Caco-2 (cell line): ENCODE results near the gene DDI2. TPM values are rescaled to one million over a fixed set of nuclear protein-coding genes. Genes with fewer than 3 reads are reported as not detected.

Experiments used
- BruUV-seq: library from RNA; stranded (reverse); fragments of 400-500 nt; replicated peaks from 2 replicates; lab custom pipeline; 2021; lab: Mats Ljungman, UMichigan
- CTCF ChIA-PET: fragments of 300-600 bp; sonication (Branson Sonifier 250); formaldehyde crosslinking; loops from one replicate; lab custom pipeline; 2022; ENCODE audit warnings: antibody characterized with exemption; lab: Charles Lee
- POLR2A ChIA-PET: fragments of 300-600 bp; sonication (Branson Sonifier 250); formaldehyde crosslinking; loops from one replicate; lab custom pipeline; 2022; ENCODE audit warnings: antibody characterized with exemption; lab: Charles Lee
- DNase-seq, 2 experiments: peaks; one replicate each; pipeline versions ENCODE4 v3.0.0 to v3.0.0-alpha.2; 2020 to 2022
- H3K27me3 ChIP-seq: replicated peaks from 2 replicates; pipeline ENCODE4 v1.6.0; 2011; ENCODE audit warnings: low read length; ENCODE audit not compliant: control insufficient read depth, insufficient read depth
- H3K36me3 ChIP-seq: 2 replicates; pipeline ENCODE4 v1.5.1; 2011; ENCODE audit warnings: low read length; ENCODE audit not compliant: control insufficient read depth, insufficient read depth
- H3K4me1 ChIP-seq: fragments of 250-450 bp; sonication (Bioruptor Pico); 2 replicates; pipeline ENCODE4 v1.5.1; 2020; ENCODE audit warnings: mild to moderate bottlenecking
- H3K4me3 ChIP-seq: 2 replicates; pipeline ENCODE4 v1.5.1; 2011; ENCODE audit warnings: low read depth, mild to moderate bottlenecking, control low read depth, low read length
- H3K9me3 ChIP-seq: fragments of 250-450 bp; sonication (Bioruptor Pico); 2 replicates; pipeline ENCODE4 v1.5.1; 2020; ENCODE audit warnings: mild to moderate bottlenecking, moderate library complexity
- H3K27ac Mint-ChIP-seq: one replicate; pipeline ENCODE4 v1.8.0; 2022; ENCODE audit warnings: mixed read lengths; ENCODE audit not compliant: unreplicated experiment
- H3K27me3 Mint-ChIP-seq: one replicate; pipeline ENCODE4 v1.8.0; 2022; ENCODE audit warnings: mixed read lengths; ENCODE audit not compliant: insufficient read depth, unreplicated experiment
- H3K36me3 Mint-ChIP-seq: one replicate; pipeline ENCODE4 v1.8.0; 2022; ENCODE audit warnings: mild to moderate bottlenecking, mixed read lengths; ENCODE audit not compliant: insufficient read depth, unreplicated experiment
- H3K4me1 Mint-ChIP-seq: one replicate; pipeline ENCODE4 v1.8.0; 2022; ENCODE audit warnings: low read depth, mixed read lengths; ENCODE audit not compliant: unreplicated experiment
- H3K4me3 Mint-ChIP-seq: one replicate; pipeline ENCODE4 v1.8.0; 2022; ENCODE audit warnings: mild to moderate bottlenecking, moderate library complexity, mixed read lengths; ENCODE audit not compliant: unreplicated experiment
- H3K9me3 Mint-ChIP-seq: one replicate; pipeline ENCODE4 v1.8.0; 2022; ENCODE audit warnings: mixed read lengths; ENCODE audit not compliant: unreplicated experiment
- CTCF ChIP-seq, 2 experiments: fragments of 200-600 bp in 1 of 2; IDR thresholded peaks; 1 replicate in 1 of 2; 2 replicates in 1 of 2; pipeline versions ENCODE4 v1.5.1 to v1.8.0; 2011 to 2022; ENCODE audit warnings: antibody characterized with exemption in 1 of 2, control low read depth in 1 of 2, inconsistent platforms in 1 of 2, low read depth in 1 of 2, low read length in 1 of 2, mild to moderate bottlenecking in 1 of 2, moderate library complexity in 1 of 2; ENCODE audit not compliant: insufficient read depth in 1 of 2, severe bottlenecking in 1 of 2, unreplicated experiment in 1 of 2
- intact Hi-C: fragments of 100-400 bp; cut with micrococcal nuclease; formaldehyde crosslinking; loops from one replicate; pipeline ENCODE4 v1.10.0; 2022; ENCODE audit not compliant: unreplicated experiment
- total RNA-seq: library from RNA; stranded (reverse); gene quantifications from 2 replicates; pipeline ENCODE4 v1.2.3, GENCODE V29; 2022

The DDI2 gene
- total RNA-seq, 1 experiment from 2014 or later, result 53.4 TPM

- H3K36me3 ChIP-seq, result no peaks in the 10 kb centered on the region
- no peak for TF ChIP-seq CTCF (IDR thresholded peaks at IDR 0.05; ENCODE audit: insufficient read depth in 1 of 2, low read depth in 1 of 2, low read length in 1 of 2, severe bottlenecking in 1 of 2, unreplicated experiment in 1 of 2)
- DNase-seq, result no peak
- H3K27ac Mint-ChIP-seq, result no peak overlapping the region
- 0 out of 2 replicates have a peak, but pooled peaks cover 5% of the 10 kb centered on the region for H3K9me3 ChIP-seq
- no peak overlapping the region for H3K4me3 Mint-ChIP-seq
- H3K4me3 ChIP-seq, result no peak overlapping the region
- H3K36me3 Mint-ChIP-seq, result no peaks in the 10 kb centered on the region
- no peaks in the 10 kb centered on the region for H3K27me3 ChIP-seq
- H3K9me3 Mint-ChIP-seq, result no peaks in the 10 kb centered on the region
- CTCF ChIA-PET, result interaction anchor here (0.6 kb wide), 1 partner anchor 11 kb away, joined by 4 read pairs; no protein-coding TSS in a partner anchor
- peaks cover 16% of the 10 kb centered on the region for H3K4me1 Mint-ChIP-seq
- no TSS peak for BruUV-seq
- intact Hi-C loops, result no loop called here
- peaks cover 18% of the 10 kb centered on the region for H3K4me1 ChIP-seq
- POLR2A ChIA-PET, result no interaction called here
- no peaks in the 10 kb centered on the region for H3K27me3 Mint-ChIP-seq
Observed at GRCh38 chr1:15676010-15676409, 58.8 kb downstream of the DDI2 start.

- Mint-ChIP-seq H3K4me1 (peaks cover 25% of the 10 kb centered on the region), H3K36me3 (no peaks in the 10 kb centered on the region), H3K9me3 (no peaks in the 10 kb centered on the region), H3K27me3 (no peaks in the 10 kb centered on the region), H3K27ac (peak overlapping the region; percentile 31), H3K4me3 (no peak overlapping the region)
- POLR2A ChIA-PET, result no interaction called here
- H3K36me3 ChIP-seq, result no peaks in the 10 kb centered on the region
- peaks cover 27% of the 10 kb centered on the region for H3K4me1 ChIP-seq
- TF ChIP-seq CTCF (IDR thresholded peaks at IDR 0.05; ENCODE audit: insufficient read depth in 1 of 2, low read depth in 1 of 2, low read length in 1 of 2, severe bottlenecking in 1 of 2, unreplicated experiment in 1 of 2), result no peak
- intact Hi-C loops, result no loop called here
- 0 out of 2 replicates have a peak, but pooled peaks cover 5% of the 10 kb centered on the region for H3K9me3 ChIP-seq
- CTCF ChIA-PET, result no interaction called here
- H3K4me3 ChIP-seq, result no peak overlapping the region
- DNase-seq, result no peak
- H3K27me3 ChIP-seq, result no peaks in the 10 kb centered on the region
- no TSS peak for BruUV-seq
Observed at GRCh38 chr1:15676688-15677661, 59.7 kb downstream of the DDI2 start.

- no peak for TF ChIP-seq CTCF (IDR thresholded peaks at IDR 0.05; ENCODE audit: insufficient read depth in 1 of 2, low read depth in 1 of 2, low read length in 1 of 2, severe bottlenecking in 1 of 2, unreplicated experiment in 1 of 2)
- Histone ChIP-seq H3K27me3 (no peaks in the 10 kb centered on the region), H3K36me3 (no peaks in the 10 kb centered on the region), H3K4me1 (peaks cover 32% of the 10 kb centered on the region), H3K4me3 (no peak overlapping the region), H3K9me3 (0 out of 2 replicates have a peak, but pooled peaks cover 5% of the 10 kb centered on the region)
- Mint-ChIP-seq H3K27ac (no peak overlapping the region), H3K27me3 (no peaks in the 10 kb centered on the region), H3K4me3 (no peak overlapping the region), H3K36me3 (no peaks in the 10 kb centered on the region), H3K4me1 (peaks cover 33% of the 10 kb centered on the region), H3K9me3 (no peaks in the 10 kb centered on the region)
- intact Hi-C loops, result no loop called here
- ChIA-PET CTCF (no interaction called here), POLR2A (no interaction called here)
- peak; percentile 43 to 60 for DNase-seq
- no TSS peak for BruUV-seq
Observed at GRCh38 chr1:15678578-15678977, 61.3 kb downstream of the DDI2 start.
